NCI-H524 treated with DMSO at 0.1 percent for 48 hours (cell line): ENCODE measurements around the gene AGER.
"Not testable (repeated sequence)": the region's sequence is repeated elsewhere in the genome, so short reads cannot be mapped to it uniquely, and the experiment has no call there.

Experiments
- DNase-seq: peaks from one replicate; lab custom pipeline; 2025; lab: John Stamatoyannopoulos, UW

The AGER gene

DNA sequence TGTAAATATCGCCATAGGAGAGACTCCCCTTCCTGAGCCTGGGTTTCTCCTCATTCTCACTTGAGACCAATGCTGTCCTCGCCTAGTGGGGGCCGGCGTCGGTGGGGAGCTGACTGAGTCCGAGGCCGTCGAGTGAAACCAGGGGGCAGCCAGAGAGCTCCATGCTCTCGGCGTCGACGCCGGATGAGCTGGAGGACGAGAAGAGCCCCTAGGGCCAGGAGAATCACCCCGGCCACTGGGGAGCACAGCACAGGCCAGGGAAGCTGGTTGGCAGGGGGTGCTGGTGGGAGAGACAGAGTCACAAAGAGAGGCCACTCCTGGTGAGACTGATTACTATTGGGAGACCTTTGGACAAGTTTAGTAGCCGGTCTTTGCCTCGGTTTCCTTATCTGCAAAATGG is 14.8 kb upstream of the AGER start:
- DNase-seq = no peak

DNA sequence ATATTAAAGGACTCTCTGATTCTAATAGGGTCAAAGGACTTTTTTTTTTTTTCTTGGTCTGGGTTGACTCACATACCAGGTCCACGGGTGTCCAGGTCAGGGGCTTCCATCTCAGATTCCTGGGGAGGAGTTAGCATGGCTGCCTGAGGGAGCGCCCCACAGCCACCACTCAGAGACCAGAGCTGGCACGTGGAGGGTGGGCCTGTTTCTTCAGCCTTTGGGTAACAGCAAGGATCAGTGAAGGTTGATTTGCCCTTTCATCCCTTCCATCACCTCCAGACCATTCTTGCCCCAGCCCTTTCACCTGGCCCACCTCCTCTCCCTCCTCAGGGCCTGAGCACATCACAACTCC is 14.3 kb upstream of the AGER start:
- no peak for DNase-seq

DNA sequence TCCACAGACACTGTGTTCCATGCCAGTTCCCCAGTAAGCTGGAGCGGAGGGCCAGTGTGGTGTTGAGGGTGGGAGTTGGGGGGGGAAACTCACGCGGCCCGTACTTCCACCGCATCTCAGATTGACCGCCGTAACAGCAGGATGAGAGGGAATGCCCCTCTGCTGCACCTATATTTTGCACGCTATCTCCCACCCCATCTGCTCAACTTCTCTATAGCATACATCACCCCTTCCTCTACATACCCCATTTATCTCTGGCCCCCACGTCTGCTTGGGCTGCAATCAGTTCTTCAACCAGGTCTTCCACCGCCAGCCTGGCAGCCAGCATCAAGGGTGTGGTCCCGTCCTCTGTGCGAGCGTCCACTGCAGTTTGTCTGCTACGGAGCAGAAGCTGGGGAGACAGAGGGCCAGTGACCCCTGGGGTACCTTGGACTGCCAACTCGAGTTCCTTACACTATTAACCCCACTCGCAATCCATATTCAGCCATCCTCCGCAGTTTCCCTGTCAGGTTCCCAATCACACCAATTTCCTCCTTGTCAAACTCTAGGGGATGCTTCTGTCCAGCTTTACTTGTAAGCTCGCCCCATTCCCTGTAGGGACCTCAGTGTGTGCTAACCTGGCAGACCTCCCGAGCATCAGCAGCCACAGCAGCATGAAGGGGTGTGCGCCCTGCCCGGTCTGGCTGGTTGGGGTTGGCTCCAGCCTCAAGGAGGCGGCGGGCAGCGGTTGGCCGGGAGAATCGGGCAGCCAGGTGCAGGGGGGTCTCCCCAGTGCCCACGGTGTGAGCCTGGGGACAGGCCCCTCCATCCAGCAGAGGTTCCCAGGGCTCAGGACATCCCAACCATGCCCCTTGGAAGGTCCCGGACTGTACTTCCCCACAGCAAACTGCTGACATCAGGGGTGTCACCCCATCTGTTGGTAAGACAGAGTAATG is 12.9 kb upstream of the AGER start:
- DNase-seq = no peak

DNA sequence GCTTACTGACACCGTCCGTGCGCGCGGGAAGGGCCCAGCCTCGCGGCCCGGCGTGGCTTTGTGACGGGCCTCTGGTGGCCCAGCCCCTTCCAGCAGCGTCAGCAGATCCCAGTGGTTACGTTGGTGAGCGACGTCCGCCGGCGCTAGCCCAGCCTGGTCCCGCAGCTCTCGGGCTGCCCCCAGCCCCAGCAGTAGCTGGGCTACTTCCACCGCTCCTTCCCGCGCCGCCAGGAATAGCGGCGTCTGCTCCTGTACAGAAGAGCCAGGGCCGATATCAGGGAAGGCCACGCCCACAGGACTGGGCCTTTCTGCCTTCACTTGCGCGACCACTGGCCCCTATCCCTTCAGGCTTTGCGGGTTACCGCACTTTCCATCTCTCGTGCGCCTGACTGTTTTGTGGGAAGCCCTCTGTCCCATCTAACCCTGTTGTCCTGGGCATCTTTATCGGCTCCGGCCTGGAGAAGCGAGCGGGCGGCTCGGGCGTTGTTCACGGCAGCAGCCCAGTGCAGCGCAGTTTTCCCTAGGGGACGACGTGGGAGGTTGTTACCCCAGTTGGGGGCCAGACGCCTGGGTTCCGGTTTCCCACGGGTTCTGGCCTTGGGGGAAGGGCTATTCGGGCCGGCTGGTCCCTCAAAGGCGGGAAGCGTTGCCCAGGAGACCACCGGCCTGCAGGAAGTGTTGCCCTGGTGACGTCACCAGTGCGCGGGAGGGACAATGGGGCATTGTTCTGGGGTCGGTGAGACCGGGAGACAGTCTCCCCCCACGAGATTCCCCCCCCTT is 12.0 kb upstream of the AGER start:
- peak; percentile 27 for DNase-seq

DNA sequence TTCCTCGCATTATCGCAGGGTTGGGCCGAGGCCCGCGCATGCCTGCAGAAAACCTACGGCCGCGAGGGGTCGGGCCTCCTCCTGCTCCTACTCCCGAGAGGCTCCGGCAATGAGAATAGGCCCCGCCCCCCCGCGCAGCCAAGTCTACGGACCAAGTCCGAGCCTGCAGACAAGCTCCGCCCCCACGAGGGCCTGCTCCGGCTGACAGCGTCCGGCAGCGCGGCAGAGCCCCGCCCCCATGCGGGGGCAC is 11.5 kb upstream of the AGER start:
- DNase-seq = peak; percentile 86

DNA sequence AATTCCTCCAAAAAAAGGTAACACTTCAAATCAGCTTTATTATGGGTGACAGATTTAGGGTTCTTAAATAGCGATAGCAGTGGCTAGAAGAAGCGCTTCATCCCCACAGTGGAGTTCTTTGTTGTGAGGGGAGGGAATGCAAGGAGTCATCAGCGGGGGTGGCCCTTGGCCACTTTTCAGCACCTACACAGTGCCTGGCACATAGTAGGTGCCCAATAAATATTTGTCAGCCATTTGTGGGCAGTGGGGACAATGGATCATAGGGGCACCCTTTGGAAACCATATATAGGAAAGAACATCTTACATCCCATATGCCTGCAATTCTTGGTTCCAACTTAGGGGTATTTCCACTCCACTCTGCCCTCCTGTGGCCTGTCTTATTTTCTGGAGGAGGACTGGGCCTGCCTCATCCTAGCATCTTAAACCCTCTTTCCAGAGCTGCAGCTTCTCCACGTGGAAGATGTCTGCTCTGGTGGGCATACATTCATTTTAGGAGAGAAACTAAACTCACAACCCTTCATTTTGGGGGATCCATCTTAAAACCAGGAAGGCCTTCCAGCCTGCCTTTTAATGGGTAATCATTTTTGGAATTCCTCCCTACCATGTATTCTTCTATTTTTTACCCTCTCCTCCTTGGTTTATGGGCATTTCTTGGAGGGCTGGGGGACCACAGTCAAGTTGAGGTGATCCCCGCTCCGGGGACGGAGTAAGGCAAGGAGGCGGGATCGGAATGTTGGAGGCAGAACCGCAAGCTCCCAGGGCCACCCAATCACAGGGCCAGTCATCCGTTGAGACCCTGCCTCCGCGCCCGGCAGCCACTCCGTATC is 11.0 kb upstream of the AGER start:
- peak; percentile 4 for DNase-seq

DNA sequence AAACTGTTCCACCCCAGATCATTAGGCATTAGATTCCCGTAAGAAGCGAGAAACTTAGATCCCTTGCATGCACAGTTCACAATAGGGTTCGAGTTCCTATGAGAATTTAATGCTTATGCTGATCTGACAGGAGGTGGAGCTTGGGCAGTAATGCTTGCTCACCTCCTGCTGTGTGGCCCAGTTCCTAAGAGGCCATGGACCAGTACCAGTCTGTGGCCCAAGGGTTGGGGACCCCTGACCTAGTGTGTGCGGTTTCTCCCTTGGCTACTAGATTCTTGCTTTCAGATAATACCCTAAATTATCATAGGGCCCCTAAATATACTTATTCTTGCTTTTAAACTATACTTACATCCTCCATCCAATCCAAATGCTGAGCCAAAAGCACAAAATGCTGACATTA is 10.3 kb upstream of the AGER start:
- no peak for DNase-seq

DNA sequence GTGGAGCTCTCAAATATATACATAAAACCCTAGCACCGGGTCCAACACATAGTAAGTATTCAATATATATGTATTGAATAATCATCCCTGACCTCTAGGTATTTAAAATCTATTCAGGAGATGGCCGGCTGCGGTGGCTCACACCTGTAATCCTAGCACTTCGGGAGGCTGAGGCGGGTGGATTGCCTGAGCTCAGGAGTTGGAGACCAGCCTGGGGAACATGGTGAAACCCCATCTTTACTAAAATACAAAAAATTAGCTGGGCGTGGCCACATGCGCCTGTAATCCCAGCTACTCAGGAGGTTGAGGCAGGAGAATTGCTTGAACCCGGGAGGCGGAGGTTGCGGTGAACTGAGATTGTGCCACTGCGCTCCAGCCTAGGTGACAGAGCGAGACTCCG is 9.0 kb upstream of the AGER start:
- DNase-seq = not testable (repeated sequence)

DNA sequence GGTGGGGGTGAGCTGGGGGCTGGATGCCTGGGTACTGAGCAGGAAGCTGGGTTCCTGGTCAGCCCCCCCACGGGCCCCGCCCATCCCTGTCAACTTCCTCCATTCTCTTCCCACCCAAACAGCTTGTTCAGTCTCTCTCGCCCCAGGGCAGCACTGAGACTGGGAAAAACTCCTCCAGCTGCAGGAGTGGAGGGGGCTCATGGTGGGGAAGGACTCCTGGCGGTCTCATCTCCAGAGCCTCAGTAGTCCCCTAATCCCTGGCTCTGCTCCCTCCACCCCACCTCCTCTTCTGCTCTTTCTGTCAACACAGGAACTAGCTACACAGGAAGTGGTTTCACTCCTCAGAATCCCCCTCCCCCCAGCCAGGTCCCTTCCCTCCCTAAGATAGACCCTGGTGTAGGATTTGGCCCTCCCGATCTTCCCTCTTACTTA is 8.6 kb upstream of the AGER start, which contains the start of gene GPSM3:
Gene GPSM3, minus strand, starts transcription at position 36 of the 432 bp plus-strand sequence. CDS start 130 bp downstream, outside the sequence.
- no peak for DNase-seq

DNA sequence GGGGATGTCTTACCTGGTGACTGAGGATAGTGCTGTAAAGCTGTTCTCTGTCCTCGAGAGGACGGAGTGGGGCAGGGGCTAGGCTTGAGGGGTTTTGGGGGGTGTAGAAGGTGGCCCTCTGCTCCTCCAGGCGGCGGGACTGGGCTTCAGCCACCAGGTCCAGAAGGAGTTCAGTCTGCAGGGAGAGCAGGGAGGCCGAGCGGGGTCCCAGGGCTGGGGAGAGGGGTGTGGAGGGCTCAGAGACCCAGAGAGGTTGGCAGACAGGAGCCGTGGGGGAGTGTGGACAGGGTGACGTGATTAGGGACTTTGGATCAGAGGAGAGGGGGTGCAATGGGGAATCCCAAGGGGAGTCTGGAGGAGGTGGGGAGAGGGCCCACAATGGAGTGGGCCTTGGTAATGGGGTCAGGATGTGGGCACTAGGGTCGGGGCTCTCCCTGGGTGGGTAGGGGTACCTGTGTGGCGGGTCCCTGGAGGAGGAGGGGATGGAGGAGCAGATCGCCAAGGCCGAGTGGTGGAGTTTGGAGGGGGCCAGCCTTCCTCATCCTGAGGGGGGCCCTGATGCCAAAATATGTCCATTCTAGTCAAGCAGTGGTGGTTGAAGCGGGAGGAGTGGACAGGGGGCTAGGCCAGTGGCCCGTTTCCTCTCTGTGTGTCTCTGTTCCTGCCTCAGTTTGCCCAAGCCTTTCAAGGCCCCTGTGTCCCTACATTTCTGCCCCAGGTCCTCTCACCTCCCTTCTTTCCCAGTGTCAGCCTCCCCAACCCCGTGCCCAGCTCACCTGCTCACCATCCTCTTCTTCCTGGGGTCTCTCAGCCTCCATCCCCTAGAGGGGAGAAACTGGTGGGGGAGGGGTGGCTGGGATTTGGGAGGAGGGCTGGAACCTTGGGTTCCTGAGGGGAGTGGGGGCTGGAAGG is 7.9 kb upstream of the AGER start:
- DNase-seq = no peak

DNA sequence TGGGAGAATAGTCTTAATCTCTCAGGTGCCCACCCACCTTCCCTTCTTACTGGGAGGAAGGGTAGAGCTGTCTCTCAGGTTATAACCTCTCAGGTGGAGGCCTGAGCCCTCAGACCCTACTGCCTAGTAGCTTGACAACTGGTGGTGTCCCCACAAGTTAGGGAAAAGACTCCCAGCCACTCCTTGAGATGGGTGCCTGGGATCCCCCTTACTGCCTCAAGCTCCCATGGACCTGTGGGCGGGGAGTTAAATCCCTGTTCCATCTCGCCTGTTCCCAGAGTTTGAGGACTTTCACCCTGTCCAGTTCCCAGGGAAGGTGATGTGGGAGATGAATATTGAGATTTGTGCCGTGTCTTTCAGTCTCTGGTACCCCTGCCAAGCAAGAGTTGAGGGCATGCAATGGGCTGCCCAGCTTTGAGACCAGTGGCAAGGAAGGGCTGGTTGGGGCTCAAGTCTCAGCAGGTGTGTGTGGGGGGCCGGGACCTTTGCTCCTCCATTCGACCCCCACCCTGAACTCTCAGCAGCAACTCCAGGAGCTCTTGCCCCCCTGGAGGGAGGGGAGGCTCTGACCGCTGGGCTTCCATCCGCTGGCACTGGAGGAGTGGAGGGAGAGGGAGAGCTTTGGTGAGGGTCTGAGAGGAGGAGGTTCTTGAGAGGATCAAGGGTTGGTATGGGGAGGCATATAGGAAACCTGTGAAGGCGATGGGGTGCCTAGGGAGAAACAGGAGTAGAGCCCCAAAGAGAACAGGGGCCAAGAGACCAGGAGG is 7.0 kb upstream of the AGER start:
- DNase-seq = no peak

DNA sequence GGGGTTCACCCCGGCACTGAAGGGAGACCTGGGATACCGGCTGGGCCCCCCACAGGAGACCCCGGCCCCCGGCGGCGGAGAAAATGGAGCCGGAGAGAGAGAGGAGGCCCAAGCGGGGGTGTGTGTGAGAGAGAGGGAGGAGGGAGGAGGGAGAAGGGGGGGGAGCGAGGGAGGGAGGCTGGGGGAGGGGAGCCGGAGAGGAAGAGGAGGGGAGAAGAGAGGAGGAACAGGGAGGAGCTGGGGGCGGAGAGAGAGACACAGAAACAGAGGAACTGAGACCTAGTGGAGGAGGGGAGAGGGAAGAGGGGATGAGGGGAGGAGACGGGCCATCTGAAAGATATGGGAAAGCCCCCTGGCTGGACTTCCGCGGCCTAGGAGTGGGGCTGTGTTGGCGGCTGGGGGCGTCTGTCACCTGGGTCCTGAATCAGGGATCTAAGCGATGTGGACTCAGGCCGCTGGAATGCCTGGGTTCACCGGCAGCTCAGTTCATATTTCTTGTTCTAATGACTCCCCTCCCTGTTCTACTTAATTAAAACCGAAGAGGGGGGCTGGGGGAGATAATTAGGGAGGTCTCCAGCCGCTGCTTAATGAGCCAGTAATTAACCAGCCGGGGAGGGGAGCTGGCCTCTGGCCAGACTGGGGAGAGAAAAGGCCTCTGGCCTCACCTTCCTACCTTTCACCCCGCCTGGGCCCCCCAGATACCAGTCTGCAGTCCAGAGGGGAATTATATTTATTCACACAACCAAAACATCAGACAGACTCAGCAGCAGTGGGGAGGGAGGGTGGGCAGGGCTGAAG is 6.2 kb upstream of the AGER start, which contains the start of gene PBX2:
Gene PBX2, minus strand, starts transcription at position 149 of the 798 bp plus-strand sequence. CDS start 287 bp downstream, outside the sequence.
- peak; percentile 4 for DNase-seq

DNA sequence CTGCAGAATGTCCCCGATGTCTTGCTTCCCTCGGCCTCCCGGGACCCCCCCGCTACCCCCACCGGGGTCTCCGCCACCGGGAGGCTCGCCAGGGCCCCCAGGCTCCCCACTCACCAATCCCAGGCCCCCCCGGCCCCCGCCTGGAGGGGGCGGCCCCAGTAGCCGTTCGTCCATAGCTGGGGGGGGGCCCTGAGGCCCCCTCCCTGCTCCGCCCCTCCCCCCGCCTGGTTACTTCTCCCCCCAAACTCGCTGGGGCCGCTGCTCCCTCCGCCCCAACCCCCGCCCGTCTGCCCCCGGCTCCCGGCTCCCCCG is 5.6 kb upstream of the AGER start:
- DNase-seq = no peak

DNA sequence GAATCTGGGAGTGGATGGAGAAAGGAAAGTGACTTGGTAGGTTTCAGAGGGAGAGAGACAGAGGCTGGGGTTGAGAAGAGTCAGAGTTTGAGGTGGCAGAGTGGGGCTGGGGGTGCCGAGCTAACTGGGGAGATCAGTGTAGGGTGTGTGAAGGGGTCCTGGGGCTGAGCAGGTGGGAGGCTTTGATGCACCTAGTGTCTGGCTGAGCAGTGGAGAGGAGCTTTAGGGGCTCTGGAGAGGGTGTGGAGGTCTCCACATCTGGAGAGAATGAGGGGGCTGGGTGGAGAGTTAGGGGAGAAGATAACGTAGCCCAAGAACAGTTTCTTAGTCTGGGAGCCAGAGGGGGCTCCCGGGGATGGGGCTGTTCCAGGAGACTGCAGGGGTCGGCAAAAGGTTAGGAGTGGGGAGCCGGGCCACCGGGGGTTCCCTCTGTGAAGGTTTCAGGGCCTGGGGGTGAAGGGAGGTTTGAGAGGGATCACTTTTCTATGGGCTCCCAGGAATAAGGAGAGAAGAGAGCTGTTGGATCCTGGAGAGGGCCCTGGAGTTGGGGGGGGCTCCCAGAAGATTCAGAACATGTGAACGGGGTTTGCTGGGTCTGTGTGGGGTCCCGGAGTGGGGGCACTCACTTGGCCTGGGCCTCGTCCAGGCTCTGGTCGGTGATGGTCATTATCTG is 5.2 kb upstream of the AGER start:
- DNase-seq = no peak

DNA sequence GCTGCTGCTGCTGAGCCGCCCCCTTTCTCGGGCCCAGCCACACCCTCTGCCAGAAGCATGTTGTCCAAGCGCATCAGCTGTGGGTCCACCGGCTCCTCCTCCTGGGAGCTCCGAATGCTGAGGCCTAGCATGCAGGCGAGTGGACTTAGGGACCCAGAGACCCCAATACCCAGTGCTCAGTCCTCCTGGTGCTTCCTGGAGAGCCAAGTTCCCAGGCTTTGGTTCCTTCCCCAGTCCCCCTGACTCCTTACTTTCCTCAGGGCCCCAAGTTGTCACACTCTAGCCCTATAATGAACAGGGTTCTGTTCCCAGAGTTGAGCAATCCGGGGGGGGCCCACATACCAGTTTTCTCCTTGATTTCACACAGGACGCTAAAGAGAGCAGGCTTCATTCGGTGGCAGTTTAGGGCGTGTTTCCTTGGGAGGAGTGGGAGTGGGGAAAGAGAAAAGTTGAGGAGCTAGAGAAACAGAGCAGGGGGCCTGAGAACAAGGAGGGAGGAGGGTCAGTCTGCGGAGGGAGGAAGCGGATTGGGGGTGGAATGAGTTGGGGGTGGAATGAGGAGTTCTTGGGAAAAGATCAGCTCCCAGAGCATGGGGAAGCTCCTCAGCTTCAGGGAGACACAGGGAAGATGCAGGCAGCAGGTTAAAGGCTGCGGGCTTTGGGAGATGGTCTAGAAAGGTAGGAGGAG is 4.5 kb upstream of the AGER start:
- DNase-seq = no peak

DNA sequence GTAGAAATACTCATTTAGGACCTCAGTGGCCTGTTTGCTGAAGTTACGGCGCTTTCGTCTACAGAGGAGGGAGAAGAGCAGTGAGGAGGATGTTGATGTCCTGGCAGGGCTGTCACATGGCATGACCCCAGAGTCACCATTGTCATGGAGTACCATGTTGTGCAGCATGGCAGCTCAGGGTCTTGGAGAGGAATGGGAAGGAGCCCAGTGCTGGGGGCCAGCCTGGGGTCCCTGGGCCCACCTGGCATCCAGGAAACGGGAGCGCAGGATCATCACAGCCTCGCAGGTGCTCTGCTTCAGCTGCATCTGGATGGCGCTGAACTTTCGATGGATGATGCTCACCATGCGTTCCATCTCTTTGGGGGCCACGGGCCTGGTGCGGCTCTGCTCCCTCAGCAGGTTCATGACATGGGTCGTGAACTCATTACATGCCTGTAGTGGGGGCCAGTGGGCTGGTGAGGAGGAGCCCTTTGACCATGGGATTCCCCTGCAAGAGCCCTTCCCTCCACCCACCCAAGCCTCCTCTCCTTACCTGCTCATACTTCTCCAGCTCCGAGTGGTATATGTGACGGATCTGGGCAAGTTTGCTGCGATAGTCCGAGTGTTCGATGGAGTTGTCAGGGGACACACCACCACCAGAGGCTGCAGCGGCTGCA is 3.8 kb upstream of the AGER start:
- DNase-seq = not testable (repeated sequence)

DNA sequence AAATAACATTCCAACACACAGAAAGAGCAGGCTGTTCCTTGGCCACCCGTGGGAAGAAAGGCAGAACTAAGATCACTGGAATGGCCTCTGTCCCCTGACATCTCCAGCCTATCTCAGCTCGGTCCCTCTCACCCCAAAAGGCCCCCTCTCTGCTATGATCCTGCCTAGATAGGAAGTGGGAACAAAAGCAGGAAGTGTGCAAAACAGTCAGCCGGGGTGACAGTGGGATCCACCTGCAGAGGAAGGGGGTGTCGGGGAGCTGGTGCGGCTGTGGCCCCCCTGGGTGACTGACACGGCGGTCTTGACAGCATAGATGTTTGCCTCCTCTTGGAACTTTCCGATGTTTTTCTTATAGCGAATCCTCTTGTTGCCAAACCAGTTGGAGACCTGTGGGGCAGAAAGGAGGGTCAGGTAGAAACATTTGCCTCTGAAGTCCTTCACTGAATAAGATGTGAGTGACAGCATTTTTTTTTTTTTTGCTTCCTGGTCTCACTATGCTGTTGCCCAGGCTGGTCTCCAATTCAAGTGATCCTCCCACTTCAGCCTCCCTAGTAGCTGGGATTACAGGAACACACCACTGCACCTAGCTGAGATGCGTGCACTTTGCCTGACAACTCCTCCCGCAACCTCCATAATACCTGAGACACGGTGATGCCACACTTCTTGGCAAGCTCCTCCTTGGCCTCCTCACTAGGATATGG is 3.1 kb upstream of the AGER start:
- no peak for DNase-seq
